A673 (cell line): ENCODE data around the gene GALNTL6. TPM values are rescaled to one million over a fixed set of nuclear protein-coding genes. Genes with fewer than 3 reads are reported as not detected.

Experiments
- BruUV-seq: library from RNA; stranded (reverse); fragments of 400-500 nt; replicated peaks from 2 replicates; lab custom pipeline; 2021; lab: Mats Ljungman, UMichigan
- CTCF ChIA-PET: fragments of 300-600 bp; sonication (Branson Sonifier 250); formaldehyde crosslinking; loops from one replicate; lab custom pipeline; 2022; ENCODE audit warnings: antibody characterized with exemption; lab: Charles Lee
- POLR2A ChIA-PET: fragments of 300-600 bp; sonication (Branson Sonifier 250); formaldehyde crosslinking; loops from one replicate; lab custom pipeline; 2022; ENCODE audit warnings: antibody characterized with exemption; ENCODE audit not compliant: low non-redundant PET; lab: Charles Lee
- DNase-seq: peaks from one replicate; pipeline ENCODE4 v3.0.0-alpha.2; 2015; ENCODE audit warnings: low spot score
- H3K27ac ChIP-seq: fragments of 200-600 bp; sonication (generic); 2 replicates; pipeline ENCODE4 v1.5.1; 2016; ENCODE audit warnings: mixed run types, low read depth, mild to moderate bottlenecking, mixed read lengths, antibody characterized with exemption, low read length; ENCODE audit not compliant: poor library complexity, severe bottlenecking
- H3K27me3 ChIP-seq: fragments of 200-600 bp; sonication (generic); replicated peaks from 2 replicates; pipeline ENCODE4 v1.6.1; 2017; ENCODE audit warnings: mixed run types, low read depth, mild to moderate bottlenecking, mixed read lengths, antibody characterized with exemption, low read length; ENCODE audit not compliant: insufficient read depth, poor library complexity
- H3K36me3 ChIP-seq: fragments of 200-600 bp; sonication (generic); 2 replicates; pipeline ENCODE4 v1.6.1; 2016; ENCODE audit warnings: mixed run types, mild to moderate bottlenecking, mixed read lengths, antibody characterized with exemption, low read length; ENCODE audit not compliant: insufficient read depth, poor library complexity, severe bottlenecking
- H3K4me1 ChIP-seq: fragments of 200-600 bp; sonication (generic); 2 replicates; pipeline ENCODE4 v1.6.1; 2017; ENCODE audit warnings: mixed run types, mild to moderate bottlenecking, mixed read lengths, antibody characterized with exemption, low read length; ENCODE audit not compliant: insufficient read depth, poor library complexity, severe bottlenecking
- H3K4me3 ChIP-seq: fragments of 200-600 bp; sonication (generic); 2 replicates; pipeline ENCODE4 v1.5.1; 2016; ENCODE audit warnings: low read depth, mixed run types, mild to moderate bottlenecking, mixed read lengths, low read length; ENCODE audit not compliant: poor library complexity, severe bottlenecking
- H3K9me3 ChIP-seq: fragments of 200-600 bp; sonication (generic); 2 replicates; pipeline ENCODE4 v1.6.1; 2016; ENCODE audit warnings: mixed run types, low read depth, mild to moderate bottlenecking, mixed read lengths, antibody characterized with exemption, low read length; ENCODE audit not compliant: poor library complexity, severe bottlenecking
- EZH2 ChIP-seq: fragments of 200-600 bp; sonication (generic); IDR thresholded peaks from 2 replicates; pipeline ENCODE4 v1.6.1; 2017; ENCODE audit warnings: borderline replicate concordance, low read depth, mild to moderate bottlenecking, mixed read lengths, antibody characterized with exemption, low read length; ENCODE audit not compliant: poor library complexity, severe bottlenecking
- intact Hi-C: fragments of 100-400 bp; cut with micrococcal nuclease; formaldehyde crosslinking; loops from one replicate; pipeline ENCODE4 v1.10.0; 2022; ENCODE audit not compliant: unreplicated experiment
- total RNA-seq: library from RNA; stranded (reverse); gene quantifications from 2 replicates; pipeline ENCODE4 v1.2.3, GENCODE V29; 2021
- TF ChIP-seq, protein P1 (sequence below): fragments of 300-800, 200-600 bp; sonication (generic); conservative IDR thresholded peaks from 2 replicates; pipeline ENCODE4 v1.5.1; 2017; ENCODE audit warnings: low read depth, mild to moderate bottlenecking, antibody characterized with exemption, low read length, moderate library complexity, mixed read lengths

GALNTL6 gene
- total RNA-seq, 1 experiment from 2014 or later, result 0.30 TPM

- H3K9me3 ChIP-seq, result no peaks in the 10 kb centered on the region
- no peaks in the 10 kb centered on the region for H3K4me1 ChIP-seq
- TF ChIP-seq, protein P1, sequence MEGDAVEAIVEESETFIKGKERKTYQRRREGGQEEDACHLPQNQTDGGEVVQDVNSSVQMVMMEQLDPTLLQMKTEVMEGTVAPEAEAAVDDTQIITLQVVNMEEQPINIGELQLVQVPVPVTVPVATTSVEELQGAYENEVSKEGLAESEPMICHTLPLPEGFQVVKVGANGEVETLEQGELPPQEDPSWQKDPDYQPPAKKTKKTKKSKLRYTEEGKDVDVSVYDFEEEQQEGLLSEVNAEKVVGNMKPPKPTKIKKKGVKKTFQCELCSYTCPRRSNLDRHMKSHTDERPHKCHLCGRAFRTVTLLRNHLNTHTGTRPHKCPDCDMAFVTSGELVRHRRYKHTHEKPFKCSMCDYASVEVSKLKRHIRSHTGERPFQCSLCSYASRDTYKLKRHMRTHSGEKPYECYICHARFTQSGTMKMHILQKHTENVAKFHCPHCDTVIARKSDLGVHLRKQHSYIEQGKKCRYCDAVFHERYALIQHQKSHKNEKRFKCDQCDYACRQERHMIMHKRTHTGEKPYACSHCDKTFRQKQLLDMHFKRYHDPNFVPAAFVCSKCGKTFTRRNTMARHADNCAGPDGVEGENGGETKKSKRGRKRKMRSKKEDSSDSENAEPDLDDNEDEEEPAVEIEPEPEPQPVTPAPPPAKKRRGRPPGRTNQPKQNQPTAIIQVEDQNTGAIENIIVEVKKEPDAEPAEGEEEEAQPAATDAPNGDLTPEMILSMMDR, result no peak
- TF ChIP-seq EZH2, result no peak
- BruUV-seq, result no TSS peak
- intact Hi-C loops, result no loop called here
- ChIA-PET CTCF (no interaction called here), POLR2A (no interaction called here)
- H3K36me3 ChIP-seq, result no peaks in the 10 kb centered on the region
- DNase-seq, result no peak
- no peaks in the 10 kb centered on the region for H3K27me3 ChIP-seq
- H3K27ac ChIP-seq, result no peak overlapping the region
- no peak overlapping the region for H3K4me3 ChIP-seq
These were observed 63.4 kb downstream of the GALNTL6 start for GRCh38 chr4:171876636-171877035.

DNA sequence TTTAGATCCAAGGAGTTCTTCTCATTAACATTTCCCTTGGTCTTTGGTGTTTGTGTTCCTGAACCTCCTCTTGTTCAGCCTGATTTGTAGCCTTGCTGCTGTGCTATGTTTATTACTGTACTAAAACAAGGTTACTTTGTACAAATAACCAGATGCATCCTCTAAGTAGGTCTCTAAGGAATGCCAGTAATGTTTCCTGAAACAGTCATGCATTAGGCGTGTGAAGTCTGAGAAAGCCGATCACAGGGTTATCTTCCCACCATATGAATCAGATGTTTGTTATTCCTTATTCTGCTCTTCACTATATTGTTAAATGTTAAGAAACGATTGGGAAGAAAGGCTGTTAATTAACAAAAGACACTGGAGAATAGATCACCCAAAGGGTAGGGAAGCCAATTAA lies 66.9 kb downstream of the GALNTL6 start:
- BruUV-seq, result no TSS peak
- intact Hi-C loops, result no loop called here
- no peaks in the 10 kb centered on the region for H3K36me3 ChIP-seq
- H3K4me3 ChIP-seq, result no peak overlapping the region
- ChIA-PET POLR2A (no interaction called here), CTCF (no interaction called here)
- H3K9me3 ChIP-seq, result no peaks in the 10 kb centered on the region
- no peaks in the 10 kb centered on the region for H3K27me3 ChIP-seq
- no peak for TF ChIP-seq EZH2
- TF ChIP-seq, protein P1, result no peak
- no peak overlapping the region for H3K27ac ChIP-seq
- no peaks in the 10 kb centered on the region for H3K4me1 ChIP-seq
- DNase-seq, result peak; percentile 32

- CTCF ChIA-PET, result no interaction called here
- Histone ChIP-seq H3K27ac (no peak overlapping the region), H3K4me3 (no peak overlapping the region), H3K36me3 (no peaks in the 10 kb centered on the region), H3K4me1 (no peaks in the 10 kb centered on the region), H3K9me3 (no peaks in the 10 kb centered on the region), H3K27me3 (no peaks in the 10 kb centered on the region)
- no peak for TF ChIP-seq EZH2
- TF ChIP-seq, protein P1, result no peak
- POLR2A ChIA-PET, result no interaction called here
- BruUV-seq, result no TSS peak
- intact Hi-C loops, result no loop called here
- no peak for DNase-seq
These were observed 76.5 kb downstream of the GALNTL6 start for GRCh38 chr4:171889681-171890080.
